Panc1 (cell line): ENCODE results near the gene FRMD4A.

ENCODE experiments used
- CTCF ChIP-seq: fragments of 450-650 bp; IDR thresholded peaks from 2 replicates; pipeline ENCODE4 v1.5.1; 2017; ENCODE audit warnings: mild to moderate bottlenecking
- POLR2AphosphoS5 ChIP-seq: IDR thresholded peaks from 2 replicates; pipeline ENCODE4 v1.6.1; 2012; ENCODE audit warnings: mild to moderate bottlenecking, low read depth, low read length, moderate library complexity
- TCF7L2 ChIP-seq: IDR thresholded peaks from 2 replicates; pipeline ENCODE4 v1.6.1; 2011; ENCODE audit warnings: mild to moderate bottlenecking, low read depth, low read length, inconsistent platforms

GRCh38 chr10:14253079-14253478, 77.6 kb downstream of the FRMD4A start:
- TF ChIP-seq CTCF (no peak), POLR2AphosphoS5 (no peak), TCF7L2 (no peak)
